Activated CD4-positive, alpha-beta T cell treated with anti-CD3 and anti-CD28 coated beads, Interleukin-2, amount 50 U/mL, for 16 hours (primary cell): ENCODE results near the gene WNT4.

Experiments
- DNase-seq: peaks from one replicate; pipeline ENCODE4 v3.0.0-alpha.2; 2020

Gene WNT4

DNA sequence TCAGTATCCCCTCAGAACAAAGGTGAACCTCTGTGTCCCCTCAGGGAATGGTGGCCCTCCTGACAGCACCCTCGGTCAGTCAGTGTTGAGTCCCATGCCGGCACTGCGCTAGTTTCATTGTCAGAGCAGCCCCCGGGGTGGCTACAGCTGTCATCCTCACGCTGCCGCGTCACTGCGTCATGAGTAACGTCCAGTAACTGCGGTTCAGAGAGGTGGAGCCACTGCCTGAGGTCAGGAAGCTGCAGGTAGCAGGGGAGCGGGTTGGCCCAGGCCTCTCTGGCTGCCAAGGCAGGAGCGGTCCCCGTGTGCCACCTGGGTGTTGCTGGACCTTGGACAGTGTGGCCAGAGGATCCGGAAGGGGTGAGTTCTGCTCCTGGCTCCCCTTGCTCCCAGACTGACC is 20.2 kb upstream of the WNT4 start:
- no peak for DNase-seq

DNA sequence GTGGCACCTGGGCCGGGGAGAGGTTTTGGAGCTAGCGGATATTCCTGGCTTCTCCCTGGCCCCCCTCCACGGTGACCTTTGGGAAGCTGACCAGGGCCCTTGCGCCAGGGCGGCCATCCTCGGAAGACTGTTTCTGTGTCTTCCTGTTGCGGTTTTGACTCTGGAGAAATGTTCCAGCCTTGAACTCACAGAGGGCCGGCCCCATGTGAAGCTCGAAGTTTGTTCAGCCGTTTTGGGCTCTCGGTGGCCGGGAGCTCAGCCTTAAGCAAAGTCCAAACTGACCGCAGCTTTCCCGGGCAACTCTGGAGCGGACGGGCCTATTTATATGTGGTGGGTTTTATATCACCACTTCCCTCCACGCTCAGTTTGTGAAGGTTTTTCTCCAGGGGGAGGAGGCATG is 17.0 kb upstream of the WNT4 start:
- no peak for DNase-seq

DNA sequence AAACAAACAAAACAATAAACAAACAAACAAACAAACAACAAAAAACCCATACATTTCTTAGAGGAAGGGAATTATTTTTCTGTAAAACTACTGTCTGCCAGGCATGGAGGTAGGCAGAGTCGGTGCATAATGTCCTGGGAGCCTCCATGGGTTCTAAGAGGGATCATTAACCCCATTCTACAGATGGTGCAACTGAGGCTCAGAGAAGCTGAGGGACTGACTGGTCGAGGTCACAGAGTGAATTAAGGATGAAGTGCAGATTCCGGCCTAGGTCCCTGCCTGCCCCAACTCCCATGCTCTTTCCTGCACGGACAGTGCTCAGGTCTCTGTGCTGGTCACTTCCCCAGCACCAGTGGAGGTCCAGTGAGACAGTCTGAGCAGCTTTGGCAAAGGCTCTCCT is 15.8 kb upstream of the WNT4 start:
- no peak for DNase-seq

DNA sequence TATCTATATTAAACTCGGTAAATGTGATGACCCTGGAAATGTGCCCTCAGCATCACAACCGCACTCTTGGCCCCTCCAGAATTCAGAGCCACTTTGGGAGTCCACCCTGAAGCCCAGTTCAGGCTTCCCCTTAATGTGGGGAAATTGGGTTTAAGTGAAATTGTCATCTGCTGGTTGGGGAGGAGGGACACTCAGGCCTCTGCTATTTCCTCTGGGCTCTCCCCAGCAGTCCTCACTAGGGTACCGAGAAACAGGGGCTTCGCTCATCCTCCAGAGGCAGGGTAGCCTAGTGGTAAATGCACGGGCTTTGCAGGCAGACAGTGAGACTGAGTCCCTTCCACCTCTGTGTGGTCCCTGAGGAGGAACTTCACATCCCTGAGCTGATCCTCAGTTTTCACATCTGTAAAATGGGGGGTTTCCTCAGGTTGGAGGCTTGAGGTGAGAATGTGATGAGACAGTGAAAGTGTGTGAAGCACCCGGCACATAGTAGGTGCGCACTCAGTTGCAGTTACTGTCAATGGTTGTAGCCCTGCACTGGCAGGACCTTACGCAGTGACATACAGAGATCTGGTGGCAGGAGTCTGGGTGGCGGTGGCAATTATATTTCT is 14.6 kb upstream of the WNT4 start:
- DNase-seq = no peak

DNA sequence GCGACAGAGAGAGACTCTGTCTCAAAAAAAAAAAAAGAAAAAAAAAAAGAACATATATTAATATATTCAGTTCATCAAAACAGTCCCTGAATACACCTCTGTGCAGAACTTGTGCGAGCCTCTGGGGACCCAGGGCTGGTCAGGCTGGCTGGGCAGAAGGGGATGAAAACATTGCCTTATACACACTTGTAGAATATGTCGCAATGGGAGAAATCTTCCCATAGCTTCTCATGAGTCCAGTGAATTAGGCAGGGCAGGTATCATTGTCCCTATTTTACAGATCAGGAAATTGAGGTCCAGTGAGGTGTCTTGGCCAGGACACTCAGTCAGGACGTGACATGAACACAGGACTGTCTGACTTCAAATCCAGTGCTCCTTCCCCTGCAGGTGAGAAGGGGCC is 12.6 kb upstream of the WNT4 start:
- no peak for DNase-seq

DNA sequence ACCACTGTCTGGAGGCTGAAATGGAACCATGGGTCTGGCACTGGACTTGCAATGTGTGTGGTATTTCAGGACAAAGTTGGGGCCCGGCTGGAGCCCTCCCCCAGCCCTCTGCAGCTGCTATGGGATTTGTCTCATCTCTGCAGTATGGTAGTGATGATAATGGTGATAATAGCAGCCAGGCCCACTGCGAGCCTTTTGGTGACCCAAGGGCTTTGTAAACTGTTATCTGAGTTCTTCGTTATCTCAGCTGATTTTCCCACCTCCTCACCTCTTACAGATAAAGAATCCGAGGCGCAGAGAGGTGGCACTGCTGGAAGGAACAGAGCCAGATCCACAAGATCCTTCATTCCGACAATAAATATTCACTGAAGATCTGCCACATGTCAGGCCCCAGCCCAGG is 11.7 kb upstream of the WNT4 start:
- DNase-seq = no peak

DNA sequence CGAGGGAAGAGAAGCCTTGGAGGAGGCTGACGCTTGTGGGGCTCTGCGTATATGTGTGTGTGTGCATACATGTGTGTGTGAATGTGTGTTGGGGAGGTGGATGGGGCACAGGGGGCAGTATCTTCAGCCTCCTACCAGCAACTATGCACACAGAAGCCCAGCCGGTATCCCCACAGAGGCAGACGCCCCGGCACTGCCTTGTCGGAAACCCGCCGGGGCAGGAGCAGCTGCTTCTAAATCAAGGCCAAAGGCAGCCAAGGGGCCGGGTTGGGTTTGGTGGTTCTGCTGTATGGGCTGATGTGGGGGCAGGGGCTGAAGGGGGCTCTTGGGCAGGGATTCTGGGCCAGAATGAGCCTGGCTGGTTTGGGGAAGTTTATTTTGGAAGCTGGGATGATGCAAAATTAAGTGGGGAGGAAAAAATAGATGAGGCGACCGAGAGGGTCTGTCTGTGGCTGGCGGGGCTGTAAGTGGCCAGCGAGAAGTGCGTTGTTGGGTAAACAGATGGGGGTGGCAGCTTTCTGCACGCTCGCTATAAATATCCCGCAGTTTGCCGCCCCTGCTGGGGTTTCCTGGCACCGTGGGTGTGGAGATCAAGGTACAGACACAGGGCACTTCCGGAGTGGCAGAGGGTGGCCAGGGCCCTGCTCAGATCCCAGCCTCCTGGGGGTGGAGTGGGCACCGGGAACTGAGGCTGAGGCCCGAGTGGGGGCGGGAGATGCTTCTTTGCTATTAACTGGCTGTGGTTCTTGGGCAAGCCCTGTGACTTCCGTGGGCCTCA is 11.0 kb upstream of the WNT4 start:
- DNase-seq = no peak

DNA sequence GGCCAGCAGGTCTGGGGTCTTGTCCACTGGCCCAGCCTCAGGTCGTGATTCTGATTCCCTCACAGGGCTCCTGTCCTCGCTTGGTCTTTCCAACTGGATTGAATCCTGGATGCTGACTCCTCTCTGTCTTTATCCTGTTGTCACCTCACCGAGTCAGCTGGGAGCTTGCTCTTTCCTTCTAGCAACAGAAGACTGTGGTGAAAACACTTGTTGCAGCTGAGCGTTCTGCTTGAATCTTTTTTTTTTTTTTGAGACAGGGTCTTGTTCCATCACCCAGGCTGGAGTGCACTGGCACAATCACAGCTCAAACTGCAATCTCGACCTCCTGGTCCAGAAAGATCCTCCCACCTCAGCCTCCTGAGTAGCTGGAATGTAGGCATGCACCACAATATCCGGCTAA is 8.0 kb upstream of the WNT4 start:
- DNase-seq = no peak

DNA sequence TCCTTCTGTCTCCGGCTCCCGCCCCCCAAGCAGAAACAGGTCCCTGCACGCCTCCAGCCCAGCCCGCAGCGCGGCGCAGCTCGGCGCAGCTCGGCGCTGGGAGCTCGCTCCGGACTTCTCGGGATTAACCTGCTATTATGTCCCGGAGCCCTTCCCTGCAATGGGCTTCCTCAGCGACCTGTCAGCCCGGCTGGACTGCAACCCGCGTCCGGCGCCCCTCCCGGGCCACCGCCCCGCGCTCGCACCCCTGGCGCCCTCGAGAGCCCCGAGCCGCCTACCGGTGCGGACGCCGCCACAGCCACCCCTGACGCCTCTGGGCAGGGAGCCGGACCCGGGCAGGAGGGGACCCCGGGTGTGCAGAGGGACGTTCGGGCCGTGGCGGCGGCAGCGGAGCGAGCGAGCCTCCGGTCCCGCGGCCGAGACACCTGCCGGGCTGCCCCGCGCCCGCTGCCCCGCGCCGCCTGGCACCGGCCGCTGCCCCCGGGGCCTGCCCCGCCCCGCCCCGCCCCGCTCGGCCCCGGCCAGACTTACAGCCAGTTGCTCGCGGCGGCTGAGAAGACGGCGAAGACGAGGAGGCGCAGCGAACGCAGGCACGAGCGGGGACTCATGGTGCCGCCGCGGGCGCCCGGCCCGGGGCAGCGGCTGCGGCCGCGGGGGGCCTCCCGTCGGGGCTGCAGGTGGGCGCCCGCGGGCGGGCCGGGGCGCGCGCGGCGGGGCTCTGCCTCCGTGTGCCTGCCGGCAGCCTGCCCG is 407 bp downstream of the WNT4 start:
- DNase-seq = no peak

DNA sequence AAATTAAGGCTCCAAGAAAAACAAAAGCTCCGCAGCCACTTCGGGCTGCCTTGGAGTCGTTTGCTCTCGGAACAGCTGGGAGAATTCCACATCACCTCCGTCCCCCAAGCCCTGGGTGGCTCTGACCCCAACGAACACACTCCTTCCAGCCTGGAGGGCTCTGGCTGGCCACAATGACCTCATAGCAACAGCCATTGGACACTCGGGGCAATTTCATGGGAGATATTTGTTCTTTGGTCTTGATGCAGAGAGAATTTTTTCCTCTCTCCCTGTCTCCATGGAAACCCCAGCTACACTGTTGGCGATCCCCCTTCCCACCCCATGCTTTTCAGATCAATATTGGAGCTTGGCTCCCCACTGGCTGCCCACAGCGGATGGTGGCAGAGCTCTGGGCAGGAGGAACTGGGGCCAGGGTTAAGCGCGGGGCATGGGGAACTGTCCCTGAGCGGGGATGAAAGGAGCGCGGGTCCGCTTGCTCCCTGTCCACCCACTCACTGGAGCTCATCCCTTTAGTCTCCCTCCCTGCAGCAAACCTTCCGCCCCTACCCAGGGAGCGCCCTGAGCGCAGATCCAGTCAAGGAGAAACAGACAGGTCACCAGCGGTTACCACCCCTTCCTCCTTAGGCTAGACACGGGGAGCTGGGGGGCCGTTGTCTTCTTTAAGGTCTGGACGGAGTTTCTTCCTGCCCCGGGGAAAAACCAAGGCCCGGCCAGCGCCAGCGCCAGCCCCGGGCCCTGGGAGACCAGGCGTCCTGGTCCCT is 1.2 kb downstream of the WNT4 start:
- no peak for DNase-seq

DNA sequence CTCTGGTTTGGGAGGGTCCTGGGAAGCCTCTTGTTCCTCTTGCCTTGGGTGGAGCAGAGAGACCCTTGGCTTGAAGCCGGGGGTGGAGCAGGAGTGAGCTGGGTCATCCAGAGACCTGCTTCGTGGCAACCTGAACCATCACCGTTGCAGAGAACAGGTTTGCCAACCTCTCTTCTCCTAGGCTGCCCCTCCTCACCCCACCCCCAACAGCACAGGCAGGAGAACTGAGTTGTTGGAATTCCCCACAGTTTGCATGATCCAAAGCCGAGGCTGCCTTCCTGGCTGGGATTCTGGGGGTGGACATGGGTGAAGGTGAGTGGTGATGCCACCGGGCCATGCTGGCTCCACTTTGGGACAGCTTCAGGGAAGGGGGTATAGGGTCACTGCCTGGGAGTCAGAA is 2.2 kb downstream of the WNT4 start:
- DNase-seq = no peak

DNA sequence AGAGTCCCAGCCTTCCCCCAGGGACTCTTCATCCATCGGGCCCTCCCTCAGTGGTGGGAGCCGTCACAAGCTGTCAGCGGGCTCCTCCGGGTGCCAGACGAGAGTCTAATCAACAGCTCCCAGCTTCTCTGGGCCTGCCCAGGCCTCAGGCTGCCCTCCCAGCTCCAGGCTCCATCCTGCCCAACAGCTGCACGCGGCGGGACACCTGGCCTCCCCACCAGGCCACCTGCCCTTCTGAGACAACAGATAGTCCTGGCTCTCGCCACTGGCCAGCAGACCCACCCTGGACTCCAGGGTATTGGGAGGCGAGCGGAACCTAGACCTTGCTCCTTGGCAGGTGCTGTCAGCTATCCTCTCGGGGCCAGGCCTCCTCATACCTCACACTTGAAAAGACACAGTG is 3.1 kb downstream of the WNT4 start:
- no peak for DNase-seq

DNA sequence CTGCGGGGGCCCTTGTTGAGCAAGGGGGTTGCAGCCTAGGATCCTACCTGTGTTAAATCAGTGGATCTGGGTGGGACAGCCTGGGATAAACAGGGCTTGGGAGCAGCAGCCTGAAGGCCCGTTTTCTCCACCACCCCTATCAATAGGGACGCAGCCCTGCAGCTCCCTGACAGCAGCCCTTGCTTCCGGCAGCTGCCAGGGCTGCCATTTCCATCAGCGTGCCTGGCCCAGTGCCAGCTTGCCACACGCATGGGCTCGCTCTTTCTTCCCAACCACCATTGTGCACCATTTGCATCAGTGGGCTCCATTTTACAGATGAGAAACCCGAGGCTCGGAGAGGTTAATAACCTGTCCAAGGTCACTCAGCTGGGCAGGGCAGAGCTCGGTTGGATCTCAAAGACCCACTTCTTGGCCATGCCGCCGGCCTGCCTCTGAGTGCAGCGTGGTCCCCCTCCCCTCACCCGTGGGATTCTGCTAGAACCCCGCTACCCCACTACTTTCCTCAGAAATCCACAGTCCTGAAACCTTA is 3.8 kb downstream of the WNT4 start:
- no peak for DNase-seq

DNA sequence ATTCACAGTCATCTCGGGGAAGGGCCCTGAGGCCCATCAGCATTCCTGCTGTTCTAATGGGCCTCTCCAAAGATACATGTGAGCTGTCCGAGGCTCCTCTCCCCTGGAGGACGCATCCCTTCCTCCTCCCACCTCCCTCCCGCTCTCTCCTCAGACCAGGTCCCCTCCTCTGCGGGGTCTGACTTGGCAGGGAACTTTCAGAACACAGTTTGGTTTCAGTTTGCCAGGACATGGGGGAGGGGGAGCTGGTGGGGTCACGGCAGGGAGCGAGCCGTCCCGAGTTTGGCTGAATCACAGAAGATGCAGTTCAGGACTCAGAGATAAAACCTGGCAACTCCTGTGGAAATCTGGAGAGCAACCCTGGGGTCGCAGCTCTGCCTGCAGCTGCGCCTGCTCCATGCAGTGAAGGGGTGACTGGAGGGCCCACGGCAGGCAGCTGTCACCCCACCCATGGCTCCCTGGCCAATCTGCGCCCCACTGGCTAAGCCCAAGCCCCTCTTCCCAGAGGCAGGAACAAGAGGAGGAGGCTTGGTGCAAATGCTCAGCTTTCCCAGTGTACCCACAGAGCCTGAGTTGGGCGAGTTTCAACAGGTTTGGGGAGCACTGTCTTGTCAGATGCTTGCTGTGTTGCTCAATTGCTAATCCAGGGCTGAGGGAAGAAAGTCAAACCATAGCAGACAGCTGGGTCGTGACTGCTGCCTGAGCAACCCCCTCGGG is 5.7 kb downstream of the WNT4 start:
- DNase-seq = no peak

DNA sequence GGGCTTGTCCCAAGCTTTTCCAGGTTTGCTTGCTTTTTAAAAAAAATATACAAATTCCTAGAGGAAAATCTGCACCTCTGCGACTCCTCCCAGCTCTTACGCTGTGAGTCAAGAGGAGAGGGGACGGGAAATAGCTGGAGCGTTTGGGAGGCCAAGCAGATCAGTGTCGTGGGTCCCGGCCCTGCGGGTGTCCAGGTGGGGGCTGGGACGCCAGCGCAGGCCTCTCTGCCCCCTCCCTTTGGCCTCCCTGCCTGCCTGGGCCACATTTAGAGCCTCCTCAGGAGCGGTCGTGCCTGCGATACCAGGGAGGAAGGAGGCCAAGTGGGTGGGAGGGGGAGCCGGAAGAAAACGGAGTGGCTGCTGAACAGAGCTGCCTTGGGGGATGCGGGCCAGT is 9.0 kb downstream of the WNT4 start:
- DNase-seq = no peak

DNA sequence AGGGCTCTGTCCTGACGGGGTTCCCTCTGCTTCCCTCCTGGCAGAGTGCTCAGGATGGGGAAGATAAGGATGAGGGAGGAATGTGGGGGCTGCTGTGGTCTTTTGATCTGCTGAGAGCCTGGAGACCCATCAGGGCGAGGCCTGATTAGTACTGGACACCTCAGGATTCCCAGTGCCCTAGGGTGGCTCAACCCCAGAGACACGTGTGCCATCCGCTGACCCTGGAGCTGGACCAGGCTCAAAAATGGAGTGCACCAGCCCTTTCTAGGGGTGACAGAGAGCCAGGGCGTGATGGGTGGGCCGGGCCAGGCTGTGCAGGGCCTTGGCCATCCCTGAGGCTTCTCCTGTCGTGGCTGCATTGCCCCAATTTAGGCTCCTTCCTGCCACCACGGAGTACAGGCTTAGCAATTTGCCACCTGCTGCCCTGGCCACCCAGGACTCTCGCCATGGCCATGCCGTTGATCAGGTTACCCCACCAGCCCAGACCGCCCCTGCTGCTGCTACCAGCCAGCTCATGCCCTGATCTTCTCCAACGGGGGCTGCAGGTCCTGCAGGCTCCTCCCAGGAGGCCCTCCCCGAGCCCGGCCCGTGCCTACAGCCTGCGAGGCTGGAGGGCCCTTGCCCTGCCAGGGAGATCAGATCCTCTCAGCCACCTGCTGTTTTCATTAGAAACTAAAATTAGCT is 9.5 kb downstream of the WNT4 start:
- no peak for DNase-seq

DNA sequence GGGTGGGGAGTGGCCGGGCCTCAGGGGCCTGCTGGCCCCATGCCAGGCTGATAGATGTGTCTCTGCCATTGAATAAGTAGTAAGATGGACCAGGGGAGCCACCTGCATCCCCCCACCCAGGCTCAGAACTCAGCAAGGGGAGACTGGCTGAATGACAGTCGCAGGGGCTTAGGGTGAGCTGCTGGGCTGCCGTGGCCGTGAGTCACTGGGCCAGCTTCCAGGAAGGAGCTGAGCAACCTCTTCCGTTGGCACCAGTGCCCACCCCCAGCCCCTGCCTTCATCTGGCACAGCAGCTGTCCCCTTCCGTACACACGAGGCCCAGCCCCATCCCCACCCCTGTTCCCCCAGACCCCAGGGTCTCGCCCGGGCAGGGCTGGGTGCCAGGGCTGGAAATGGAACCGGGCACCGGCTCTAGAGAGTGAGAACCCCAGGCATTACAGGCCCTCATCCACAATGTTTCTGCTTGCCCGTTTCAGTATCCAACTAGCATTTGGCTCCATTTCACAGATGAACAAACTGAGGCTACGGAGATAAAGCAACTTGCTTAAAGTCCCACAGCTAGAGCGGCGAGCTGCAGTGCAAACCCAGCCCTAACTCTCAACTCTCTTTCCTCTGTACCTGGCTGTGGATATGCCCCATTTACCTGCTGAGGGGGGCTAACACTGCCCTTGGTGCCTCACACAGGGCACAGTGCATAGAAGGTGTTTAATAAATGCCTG is 10.2 kb downstream of the WNT4 start:
- DNase-seq = no peak

DNA sequence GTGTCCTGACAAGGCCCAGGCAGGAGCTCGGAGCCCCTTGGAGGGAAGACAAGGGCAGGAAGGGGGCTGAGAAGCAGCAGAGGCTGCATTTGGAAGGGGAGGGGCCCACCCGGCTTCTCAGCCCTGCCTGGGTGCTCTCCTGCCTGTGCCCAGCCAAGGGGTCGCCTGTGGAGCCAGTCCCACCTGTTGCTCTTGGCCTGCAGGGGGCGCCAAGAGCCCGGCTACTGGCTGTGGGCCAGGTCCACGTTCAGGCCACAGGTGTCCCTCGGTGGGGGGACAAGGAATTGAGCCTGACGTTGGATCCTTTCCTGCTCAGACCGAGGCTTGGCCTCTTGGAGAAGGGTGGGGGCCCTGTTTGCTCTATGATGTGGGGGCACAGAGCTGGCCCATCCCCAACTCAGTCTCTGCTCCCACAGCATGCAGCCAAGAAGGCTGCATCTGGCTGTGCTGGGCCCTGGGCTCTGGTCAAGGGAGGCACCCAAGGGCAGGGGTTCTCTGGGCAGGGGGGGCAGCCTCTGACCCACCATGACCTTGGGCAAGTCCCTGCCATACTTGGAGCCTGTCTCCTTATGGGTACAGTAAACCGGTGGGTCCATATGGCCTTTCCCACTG is 10.9 kb downstream of the WNT4 start:
- DNase-seq = peak; percentile 57

DNA sequence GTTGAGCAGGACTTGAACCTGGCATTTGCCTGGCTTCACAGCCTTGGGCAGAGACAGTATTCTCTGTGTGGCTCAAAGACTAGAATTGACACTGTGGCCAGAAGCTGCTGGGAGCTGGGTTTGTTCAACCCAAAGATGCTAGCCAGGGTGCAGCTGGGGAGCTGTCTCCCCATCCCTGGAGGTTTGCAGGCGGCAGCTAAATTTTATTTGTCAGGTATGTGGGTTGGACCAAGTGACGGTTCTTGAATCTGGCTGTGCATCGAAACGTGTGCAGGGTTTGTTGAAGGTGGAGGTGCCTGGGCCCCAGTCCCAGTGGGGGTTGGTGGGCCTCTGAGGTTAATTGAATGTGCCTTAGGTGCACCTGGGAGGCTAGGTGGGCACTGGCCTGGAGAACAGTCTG is 11.8 kb downstream of the WNT4 start:
- no peak for DNase-seq

DNA sequence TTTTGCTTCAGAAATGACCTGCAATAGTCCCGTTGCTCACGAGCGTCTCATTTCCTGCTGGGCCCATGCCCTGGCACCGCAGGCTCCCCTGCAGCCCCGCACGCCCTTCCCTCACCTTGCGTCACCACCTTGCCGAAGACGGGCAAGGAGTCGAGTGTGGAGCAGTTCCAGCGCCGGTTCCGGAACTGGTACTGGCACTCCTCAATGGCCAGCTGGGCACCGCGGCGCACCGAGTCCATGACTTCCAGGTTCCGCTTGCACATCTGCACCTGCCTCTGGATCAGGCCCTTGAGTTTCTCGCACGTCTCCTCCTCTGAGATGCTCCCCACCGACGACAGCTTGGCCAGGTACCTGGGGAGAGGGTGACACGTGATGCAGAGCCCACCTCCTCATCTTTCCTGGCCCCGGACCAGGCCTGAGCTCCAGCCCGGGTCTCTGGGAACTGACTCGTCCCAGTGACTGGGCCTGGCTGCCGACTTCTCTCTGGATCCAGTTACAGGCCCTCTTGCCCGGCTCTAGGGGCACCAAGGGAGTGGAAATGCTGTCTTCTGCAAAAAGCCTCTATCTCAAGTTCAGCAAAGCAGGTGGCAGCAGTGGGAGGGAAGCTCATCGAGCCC is 13.3 kb downstream of the WNT4 start:
- no peak for DNase-seq
